Endodermal cell (in vitro differentiated cells): ENCODE measurements around the gene APOL4. TPM values are rescaled to one million over a fixed set of nuclear protein-coding genes. Genes with fewer than 3 reads are reported as not detected.
"Not testable (repeated sequence)": the region's sequence is repeated elsewhere in the genome, so short reads cannot be mapped to it uniquely, and the experiment has no call there.

ENCODE experiments used
- DNase-seq: peaks from one replicate; pipeline ENCODE4 v3.0.0-alpha.2; 2017
- H3K27ac ChIP-seq: 2 replicates; pipeline ENCODE4 v1.5.1; 2013; ENCODE audit warnings: mild to moderate bottlenecking, low read depth, low read length, moderate library complexity
- H3K27me3 ChIP-seq: 2 replicates; pipeline ENCODE4 v1.6.1; 2013; ENCODE audit warnings: mild to moderate bottlenecking, low read length, moderate library complexity; ENCODE audit not compliant: insufficient read depth, control insufficient read depth, poor library complexity, severe bottlenecking
- H3K36me3 ChIP-seq: 2 replicates; pipeline ENCODE4 v1.7.0; 2013; ENCODE audit warnings: mild to moderate bottlenecking, low read length, moderate library complexity; ENCODE audit not compliant: control insufficient read depth, insufficient read depth
- H3K4me1 ChIP-seq: one replicate; pipeline ENCODE4 v1.7.0; 2013; ENCODE audit warnings: low read length; ENCODE audit not compliant: control insufficient read depth, insufficient read depth
- H3K4me3 ChIP-seq: 2 replicates; pipeline ENCODE4 v1.5.1; 2013; ENCODE audit warnings: mild to moderate bottlenecking, low read length, moderate library complexity
- H3K9ac ChIP-seq: 2 replicates; pipeline ENCODE4 v1.6.1; 2013; ENCODE audit warnings: mild to moderate bottlenecking, low read length, moderate library complexity; ENCODE audit not compliant: poor library complexity, severe bottlenecking; ENCODE audit errors: extremely low read depth
- H3K9me3 ChIP-seq: 2 replicates; pipeline ENCODE4 v1.6.1; 2013; ENCODE audit warnings: mild to moderate bottlenecking, low read length, moderate library complexity; ENCODE audit not compliant: control insufficient read depth
- H3K27ac Mint-ChIP-seq: 2 replicates; pipeline ENCODE4 v1.8.0; 2020; ENCODE audit warnings: mixed read lengths
- H3K27me3 Mint-ChIP-seq: 2 replicates; pipeline ENCODE4 v1.8.0; 2021; ENCODE audit warnings: mild to moderate bottlenecking, mixed read lengths; ENCODE audit not compliant: insufficient read depth
- H3K36me3 Mint-ChIP-seq: 2 replicates; pipeline ENCODE4 v1.8.0; 2020; ENCODE audit warnings: low read depth, mixed read lengths
- H3K4me1 Mint-ChIP-seq: 2 replicates; pipeline ENCODE4 v1.8.0; 2020; ENCODE audit warnings: mixed read lengths
- H3K4me3 Mint-ChIP-seq: 2 replicates; pipeline ENCODE4 v1.8.0; 2020; ENCODE audit warnings: mild to moderate bottlenecking, moderate library complexity, mixed read lengths
- H3K9me3 Mint-ChIP-seq: 2 replicates; pipeline ENCODE4 v1.8.0; 2020; ENCODE audit warnings: mild to moderate bottlenecking, mixed read lengths
- WGBS, 2 experiments: methylation state at CpG; one replicate each; pipeline versions ENCODE4 v1.1.5 to v1.1.7; 2013; ENCODE audit warnings: missing lambda C conversion rate in 2 of 2, mixed read lengths in 1 of 2; ENCODE audit not compliant: insufficient coverage in 1 of 2, insufficient read length in 1 of 2; 5-methylcytosine and 5-hydroxymethylcytosine counted together
- long read RNA-seq, 4 experiments: library from polyadenylated mRNA in 2 of 4; library from RNA in 1 of 4; library from capped mRNA in 1 of 4; stranded (forward) in 3 of 4; unstranded in 1 of 4; transcript quantifications; one replicate each; pipeline ENCODE4 v2.0.0, GENCODE V29; 2020 to 2021; ENCODE audit warnings: inconsistent platforms in 1 of 4
- polyA plus RNA-seq, 2 experiments: library from polyadenylated mRNA; stranded (reverse); fragments of 50-300 nt; gene quantifications; one replicate each; pipeline ENCODE4 v1.2.3, GENCODE V29; 2013
- total RNA-seq, 2 donors: library from RNA; stranded (reverse); fragmentation: NEBNext Ultra II Directional in 1 of 2; extraction: Animal tissue kit (Norgen Biotek cat#: 25700) in 1 of 2; gene quantifications; 2 replicates in 1 of 2; 3 replicates in 1 of 2; pipeline ENCODE4 v1.2.1, GENCODE V29; 2021
- TF ChIP-seq, protein P1 (sequence below): fragments of 200-600 bp; sonication (generic); conservative IDR thresholded peaks from 2 replicates; pipeline ENCODE4 v1.5.0; 2021; ENCODE audit warnings: antibody characterized with exemption, mild to moderate bottlenecking

APOL4 gene, protein sequence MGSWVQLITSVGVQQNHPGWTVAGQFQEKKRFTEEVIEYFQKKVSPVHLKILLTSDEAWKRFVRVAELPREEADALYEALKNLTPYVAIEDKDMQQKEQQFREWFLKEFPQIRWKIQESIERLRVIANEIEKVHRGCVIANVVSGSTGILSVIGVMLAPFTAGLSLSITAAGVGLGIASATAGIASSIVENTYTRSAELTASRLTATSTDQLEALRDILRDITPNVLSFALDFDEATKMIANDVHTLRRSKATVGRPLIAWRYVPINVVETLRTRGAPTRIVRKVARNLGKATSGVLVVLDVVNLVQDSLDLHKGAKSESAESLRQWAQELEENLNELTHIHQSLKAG
- not detected for total RNA-seq
- polyA plus RNA-seq (2013, experiment 1 of 2) = 0.07 TPM
- polyA plus RNA-seq (2013, experiment 2 of 2) = 0.17 TPM
- long read RNA-seq, experiment 1 = 0 reads
- long read RNA-seq, experiment 2 = 0 reads
- long read RNA-seq, experiment 3 = 0 reads
- long read RNA-seq, experiment 4 = 0 reads

GRCh38 chr22:36201630-36202319 lies at the start of gene APOL4:
TSS of gene APOL4 (minus strand) at chr22:36201809. CDS start at chr22:36201734, 75 bp downstream.
- H3K4me3 Mint-ChIP-seq = no peak within 1 kb of the TSS
- H3K36me3 Mint-ChIP-seq = no peaks in the 10 kb centered on the region
- Histone ChIP-seq H3K36me3 (no peaks in the 10 kb centered on the region), H3K9ac (no peak within 1 kb of the TSS), H3K27ac (no peak within 1 kb of the TSS), H3K27me3 (no peaks in the 10 kb centered on the region), H3K4me1 (peaks cover 5% of the 10 kb centered on the region), H3K9me3 (no peaks in the 10 kb centered on the region), H3K4me3 (no peak within 1 kb of the TSS)
- TF ChIP-seq, protein P1, sequence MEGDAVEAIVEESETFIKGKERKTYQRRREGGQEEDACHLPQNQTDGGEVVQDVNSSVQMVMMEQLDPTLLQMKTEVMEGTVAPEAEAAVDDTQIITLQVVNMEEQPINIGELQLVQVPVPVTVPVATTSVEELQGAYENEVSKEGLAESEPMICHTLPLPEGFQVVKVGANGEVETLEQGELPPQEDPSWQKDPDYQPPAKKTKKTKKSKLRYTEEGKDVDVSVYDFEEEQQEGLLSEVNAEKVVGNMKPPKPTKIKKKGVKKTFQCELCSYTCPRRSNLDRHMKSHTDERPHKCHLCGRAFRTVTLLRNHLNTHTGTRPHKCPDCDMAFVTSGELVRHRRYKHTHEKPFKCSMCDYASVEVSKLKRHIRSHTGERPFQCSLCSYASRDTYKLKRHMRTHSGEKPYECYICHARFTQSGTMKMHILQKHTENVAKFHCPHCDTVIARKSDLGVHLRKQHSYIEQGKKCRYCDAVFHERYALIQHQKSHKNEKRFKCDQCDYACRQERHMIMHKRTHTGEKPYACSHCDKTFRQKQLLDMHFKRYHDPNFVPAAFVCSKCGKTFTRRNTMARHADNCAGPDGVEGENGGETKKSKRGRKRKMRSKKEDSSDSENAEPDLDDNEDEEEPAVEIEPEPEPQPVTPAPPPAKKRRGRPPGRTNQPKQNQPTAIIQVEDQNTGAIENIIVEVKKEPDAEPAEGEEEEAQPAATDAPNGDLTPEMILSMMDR = no peak
- H3K27me3 Mint-ChIP-seq = no peaks in the 10 kb centered on the region
- WGBS, 2 experiments = 92 to 94% methylated on average over 8 to 13 of the region's 13 CpGs
- no peaks in the 10 kb centered on the region for H3K9me3 Mint-ChIP-seq
- peaks cover 25% of the 10 kb centered on the region for H3K4me1 Mint-ChIP-seq
- H3K27ac Mint-ChIP-seq = no peak within 1 kb of the TSS
- peak; percentile 35 for DNase-seq

GRCh38 chr22:36250292-36250960 lies 48.8 kb upstream of the APOL4 start:
- WGBS, 2 experiments = 93 to 95% methylated on average over 19 to 24 of the region's 24 CpGs
- not testable (repeated sequence) for H3K27me3 ChIP-seq, H3K9ac ChIP-seq, H3K27ac Mint-ChIP-seq, H3K27ac ChIP-seq, H3K36me3 Mint-ChIP-seq, H3K4me3 Mint-ChIP-seq, H3K36me3 ChIP-seq, DNase-seq, H3K27me3 Mint-ChIP-seq, H3K4me1 ChIP-seq, H3K4me3 ChIP-seq
- H3K9me3 ChIP-seq = peaks cover 23% of the 10 kb centered on the region
- Mint-ChIP-seq H3K9me3 (peaks cover 23% of the 10 kb centered on the region), H3K4me1 (peaks cover 13% of the 10 kb centered on the region)

DNA sequence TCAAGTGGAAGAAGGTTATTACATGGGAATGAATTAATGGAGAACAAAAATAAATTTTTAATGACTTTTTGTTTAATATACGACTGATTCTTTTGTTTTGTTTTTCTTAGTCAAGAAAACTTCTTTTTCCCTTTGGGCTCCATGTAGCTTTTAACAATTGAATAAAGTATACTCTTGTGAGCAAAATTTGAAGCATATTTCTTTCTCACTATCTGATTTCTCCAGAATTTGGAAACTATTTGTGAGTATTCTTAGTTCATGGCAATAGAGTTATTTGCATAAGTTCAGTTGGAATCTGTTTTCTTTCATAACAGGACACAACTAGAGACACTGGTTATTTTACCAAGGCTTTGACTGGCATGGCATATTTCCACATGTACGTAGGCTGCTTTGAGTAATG lies 47.6 kb upstream of the APOL4 start:
- DNase-seq = no peak
- H3K27me3 Mint-ChIP-seq = no peaks in the 10 kb centered on the region
- no peaks in the 10 kb centered on the region for H3K36me3 Mint-ChIP-seq
- TF ChIP-seq, protein P1 = no peak
- peak overlapping the region; percentile 4 for H3K4me3 ChIP-seq
- no peak overlapping the region for H3K27ac Mint-ChIP-seq
- H3K4me1 Mint-ChIP-seq = peaks cover 9% of the 10 kb centered on the region
- H3K9ac ChIP-seq = no peak overlapping the region
- H3K4me1 ChIP-seq = no peaks in the 10 kb centered on the region
- peaks cover 23% of the 10 kb centered on the region for H3K9me3 ChIP-seq
- no peaks in the 10 kb centered on the region for H3K27me3 ChIP-seq
- no peak overlapping the region for H3K27ac ChIP-seq
- 86 to 95% methylated on average over 1 to 2 of the region's 2 CpGs for WGBS, 2 experiments
- no peaks in the 10 kb centered on the region for H3K36me3 ChIP-seq
- peaks cover 23% of the 10 kb centered on the region for H3K9me3 Mint-ChIP-seq
- no peak overlapping the region for H3K4me3 Mint-ChIP-seq
